Measurements from ENCODE around the gene RAB27B.

The RAB27B gene

DNA sequence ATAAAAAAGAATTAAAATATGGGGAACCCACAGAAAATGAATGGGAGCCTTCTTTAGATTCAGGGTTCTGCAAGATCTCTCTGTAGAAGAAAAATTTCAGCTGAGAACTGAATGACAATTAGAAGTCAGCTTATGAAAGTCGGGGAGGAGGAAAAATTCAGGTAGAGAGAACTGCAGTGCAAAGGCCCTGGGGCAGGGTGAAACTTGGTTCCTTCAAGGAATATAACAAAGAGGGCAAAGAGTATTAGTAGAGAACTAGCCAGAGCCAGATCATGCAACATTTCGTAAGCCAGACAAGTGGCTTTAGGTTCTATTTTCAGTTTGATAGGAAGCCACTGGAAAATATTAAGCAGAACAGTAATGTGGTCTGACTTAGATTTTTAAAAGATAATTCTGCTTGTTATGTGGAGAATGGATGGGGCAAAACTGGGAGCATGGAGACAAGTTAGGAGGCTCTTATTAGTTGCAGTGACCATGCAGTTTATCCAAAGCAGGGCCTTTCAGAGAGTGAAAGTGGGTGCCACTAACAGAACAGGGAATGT is 27.9 kb downstream of the RAB27B start:
- no peak for DNase-seq (ENCODE audit: low read depth in 1 of 2, low spot score in 1 of 2)
- no peak for TF ChIP-seq JUND (IDR thresholded peaks at IDR 0.05; ENCODE audit: low read depth)
- in situ Hi-C loops (cut with HindIII; ENCODE audit: low pct_unique_long_range_greater_than_20kb, low sequenced_read_pairs) = no loop called here

DNA sequence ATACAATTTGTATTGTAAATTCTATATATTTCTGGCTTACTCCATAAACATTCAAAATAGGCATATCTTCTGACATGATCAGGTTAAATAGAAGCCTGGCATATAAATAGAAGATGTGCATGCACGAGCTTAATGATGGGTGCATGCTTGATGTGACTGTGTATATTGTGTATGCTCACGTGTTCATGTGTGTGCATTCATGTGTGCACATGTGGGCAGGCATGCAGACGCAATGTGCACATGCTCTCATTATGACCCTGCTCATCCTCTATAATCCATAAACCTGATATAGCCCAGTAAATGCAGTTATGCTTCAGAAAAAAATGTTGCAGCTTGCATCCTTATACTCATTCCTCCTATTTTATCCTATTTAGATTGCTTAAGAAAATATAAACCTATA is 29.2 kb downstream of the RAB27B start:
- in situ Hi-C loops (cut with HindIII; ENCODE audit: low pct_unique_long_range_greater_than_20kb, low sequenced_read_pairs) = no loop called here
- no peak for TF ChIP-seq JUND (IDR thresholded peaks at IDR 0.05; ENCODE audit: low read depth)
- no peak for DNase-seq (ENCODE audit: low read depth in 1 of 2, low spot score in 1 of 2)

GRCh38 chr18:54859667-54860421 is 31.6 kb downstream of the RAB27B start:
- in situ Hi-C loops (cut with HindIII; ENCODE audit: low pct_unique_long_range_greater_than_20kb, low sequenced_read_pairs) = no loop called here
- DNase-seq (ENCODE audit: low read depth in 1 of 2, low spot score in 1 of 2) = no peak
- TF ChIP-seq JUND (IDR thresholded peaks at IDR 0.05; ENCODE audit: low read depth) = no peak

DNA sequence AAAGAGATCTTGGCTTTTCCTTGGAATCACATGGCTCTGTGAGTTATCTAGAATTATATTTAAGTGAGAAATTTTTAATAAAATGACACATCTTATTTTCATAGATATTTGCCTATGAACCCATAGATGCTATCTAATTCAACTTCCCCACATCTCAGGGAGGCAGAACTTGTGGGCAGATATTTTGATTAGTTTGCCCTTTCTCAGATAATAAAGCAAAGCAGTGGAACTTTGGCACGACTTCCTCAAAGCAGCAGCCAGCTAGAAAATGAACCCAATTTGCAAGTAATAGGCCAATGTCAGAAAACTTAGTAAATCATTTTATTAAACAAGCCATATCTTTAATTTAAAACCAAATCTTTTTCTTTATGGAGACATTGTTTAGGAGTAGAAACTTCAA is 32.7 kb downstream of the RAB27B start:
- DNase-seq (ENCODE audit: low read depth in 1 of 2, low spot score in 1 of 2) = no peak
- TF ChIP-seq JUND (IDR thresholded peaks at IDR 0.05; ENCODE audit: low read depth) = no peak
- in situ Hi-C loops (cut with HindIII; ENCODE audit: low pct_unique_long_range_greater_than_20kb, low sequenced_read_pairs) = no loop called here

GRCh38 chr18:54867131-54867530 is 38.9 kb downstream of the RAB27B start:
- no peak for TF ChIP-seq JUND (IDR thresholded peaks at IDR 0.05; ENCODE audit: low read depth)
- in situ Hi-C loops (cut with HindIII; ENCODE audit: low pct_unique_long_range_greater_than_20kb, low sequenced_read_pairs) = no loop called here
- DNase-seq (ENCODE audit: low read depth in 1 of 2, low spot score in 1 of 2) = no peak

DNA sequence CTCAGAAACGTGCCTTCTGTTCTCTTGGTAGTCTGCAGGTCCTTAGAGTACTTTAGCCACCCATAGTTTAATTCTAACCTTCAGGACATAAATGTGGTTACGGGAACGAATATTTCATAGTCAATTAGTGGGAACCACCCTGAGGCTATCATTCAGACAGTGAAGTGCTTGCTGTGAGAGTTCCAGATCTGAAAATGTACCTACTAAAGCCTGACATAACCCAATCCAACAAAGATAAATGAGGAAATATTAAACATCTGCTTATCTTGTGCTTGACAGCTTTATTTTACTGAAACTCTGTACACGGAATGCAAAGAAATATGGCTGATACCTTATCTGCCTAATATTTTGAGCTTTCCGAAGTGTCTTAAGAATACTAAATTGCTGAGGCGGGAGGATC is 43.0 kb downstream of the RAB27B start:
- in situ Hi-C loops (cut with HindIII; ENCODE audit: low pct_unique_long_range_greater_than_20kb, low sequenced_read_pairs) = no loop called here

GRCh38 chr18:54872681-54873080 is 44.4 kb downstream of the RAB27B start:
- in situ Hi-C loops (cut with HindIII; ENCODE audit: low pct_unique_long_range_greater_than_20kb, low sequenced_read_pairs) = no loop called here
- no peak for TF ChIP-seq JUND (IDR thresholded peaks at IDR 0.05; ENCODE audit: low read depth)
- DNase-seq (ENCODE audit: low read depth in 1 of 2, low spot score in 1 of 2) = no peak

More for the DNA sequence above, 43.0 kb downstream of the RAB27B start:
- DNase-seq (ENCODE audit: low read depth in 1 of 2, low spot score in 1 of 2) = no peak
- no peak for TF ChIP-seq JUND (IDR thresholded peaks at IDR 0.05; ENCODE audit: low read depth)

- DNase-seq (ENCODE audit: low read depth in 1 of 2, low spot score in 1 of 2) = peak in 1 of 2 experiments; percentile 31
- no peak for TF ChIP-seq JUND (IDR thresholded peaks at IDR 0.05; ENCODE audit: low read depth)
- in situ Hi-C loops (cut with HindIII; ENCODE audit: low pct_unique_long_range_greater_than_20kb, low sequenced_read_pairs) = no loop called here
Measured at GRCh38 chr18:54873884-54874255, 45.6 kb downstream of the RAB27B start.

DNA sequence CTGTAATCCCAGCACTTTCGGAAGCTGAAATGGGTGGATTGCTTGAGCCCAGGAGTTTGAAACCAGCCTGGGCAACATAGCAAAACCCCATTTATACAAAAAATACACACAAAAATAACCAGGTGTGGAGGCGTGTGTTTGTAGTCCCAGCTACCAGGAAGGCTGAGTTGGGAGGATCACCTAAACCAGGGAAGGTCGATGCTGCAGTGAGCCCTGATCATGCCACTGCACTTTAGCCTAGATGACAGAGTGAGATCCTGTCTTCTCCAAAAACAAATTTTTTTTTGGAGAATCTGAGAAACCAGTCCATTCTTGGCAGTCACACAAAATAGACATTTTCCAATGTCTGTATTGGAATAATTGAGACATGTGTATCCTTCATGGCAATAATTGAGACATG is 46.8 kb downstream of the RAB27B start:
- no peak for DNase-seq (ENCODE audit: low read depth in 1 of 2, low spot score in 1 of 2)
- TF ChIP-seq JUND (IDR thresholded peaks at IDR 0.05; ENCODE audit: low read depth) = no peak
- in situ Hi-C loops (cut with HindIII; ENCODE audit: low pct_unique_long_range_greater_than_20kb, low sequenced_read_pairs) = no loop called here

DNA sequence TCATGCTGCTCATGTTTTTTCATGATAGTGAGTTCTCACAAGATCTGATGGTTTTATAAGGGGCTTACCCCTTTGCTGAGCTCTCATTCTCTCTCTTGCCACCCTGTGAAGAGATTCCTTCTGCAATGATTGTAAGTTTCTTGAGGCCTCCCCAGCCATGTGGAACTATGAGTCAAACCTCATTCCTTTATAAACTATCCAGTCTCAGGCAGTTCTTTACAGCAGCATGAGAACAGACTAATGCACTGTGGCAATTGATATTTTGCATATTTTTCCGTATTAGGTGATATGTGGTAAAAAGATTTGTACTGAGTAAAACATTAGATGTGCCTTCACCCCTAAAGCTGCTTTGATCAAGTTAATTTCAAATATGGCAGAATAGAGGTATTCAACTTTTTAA is 48.8 kb downstream of the RAB27B start:
- no peak for TF ChIP-seq JUND (IDR thresholded peaks at IDR 0.05; ENCODE audit: low read depth)
- DNase-seq (ENCODE audit: low read depth in 1 of 2, low spot score in 1 of 2) = no peak
- in situ Hi-C loops (cut with HindIII; ENCODE audit: low pct_unique_long_range_greater_than_20kb, low sequenced_read_pairs) = no loop called here

- no peak for TF ChIP-seq JUND (IDR thresholded peaks at IDR 0.05; ENCODE audit: low read depth)
- in situ Hi-C loops (cut with HindIII; ENCODE audit: low pct_unique_long_range_greater_than_20kb, low sequenced_read_pairs) = no loop called here
- DNase-seq (ENCODE audit: low read depth in 1 of 2, low spot score in 1 of 2) = no peak
Measured at GRCh38 chr18:54878159-54878622, 49.9 kb downstream of the RAB27B start.

- TF ChIP-seq JUND (IDR thresholded peaks at IDR 0.05; ENCODE audit: low read depth) = no peak
- DNase-seq (ENCODE audit: low read depth in 1 of 2, low spot score in 1 of 2) = no peak
- in situ Hi-C loops (cut with HindIII; ENCODE audit: low pct_unique_long_range_greater_than_20kb, low sequenced_read_pairs) = no loop called here
Measured at GRCh38 chr18:54878659-54879358, 50.5 kb downstream of the RAB27B start.

GRCh38 chr18:54879691-54880090 is 51.4 kb downstream of the RAB27B start:
- in situ Hi-C loops (cut with HindIII; ENCODE audit: low pct_unique_long_range_greater_than_20kb, low sequenced_read_pairs) = no loop called here
- TF ChIP-seq JUND (IDR thresholded peaks at IDR 0.05; ENCODE audit: low read depth) = no peak
- no peak for DNase-seq (ENCODE audit: low read depth in 1 of 2, low spot score in 1 of 2)
